WERI-Rb-1 (cell line): ENCODE measurements around the gene CAMTA1.
"Not testable (repeated sequence)": the region's sequence is repeated elsewhere in the genome, so short reads cannot be mapped to it uniquely, and the experiment has no call there.

Source experiments
- DNase-seq: peaks from one replicate; pipeline ENCODE4 v3.0.0-alpha.2; 2020
- H3K27ac ChIP-seq: fragments of 250-450 bp; sonication (Bioruptor Pico); 2 replicates; pipeline ENCODE4 v1.5.1; 2020; ENCODE audit warnings: mild to moderate bottlenecking, moderate library complexity
- H3K27me3 ChIP-seq: fragments of 250-450 bp; sonication (Bioruptor Pico); 2 replicates; pipeline ENCODE4 v1.5.1; 2021; ENCODE audit warnings: mild to moderate bottlenecking, low read depth, moderate library complexity; ENCODE audit not compliant: insufficient read depth, severe bottlenecking
- H3K36me3 ChIP-seq: fragments of 250-450 bp; sonication (Bioruptor Pico); 2 replicates; pipeline ENCODE4 v1.5.1; 2020; ENCODE audit warnings: mild to moderate bottlenecking, moderate library complexity
- H3K4me3 ChIP-seq: 2 replicates; pipeline ENCODE4 v1.5.1; 2011; ENCODE audit warnings: low read depth, mild to moderate bottlenecking, control low read depth, low read length
- H3K9me3 ChIP-seq: fragments of 250-450 bp; sonication (Bioruptor Pico); 2 replicates; pipeline ENCODE4 v1.5.1; 2021; ENCODE audit warnings: mild to moderate bottlenecking, moderate library complexity; ENCODE audit not compliant: severe bottlenecking
- TF ChIP-seq, protein P1 (sequence below): IDR thresholded peaks from 2 replicates; pipeline ENCODE4 v1.5.1; 2011; ENCODE audit warnings: low read depth, mild to moderate bottlenecking, control low read depth, inconsistent platforms, low read length

CAMTA1 gene

DNA sequence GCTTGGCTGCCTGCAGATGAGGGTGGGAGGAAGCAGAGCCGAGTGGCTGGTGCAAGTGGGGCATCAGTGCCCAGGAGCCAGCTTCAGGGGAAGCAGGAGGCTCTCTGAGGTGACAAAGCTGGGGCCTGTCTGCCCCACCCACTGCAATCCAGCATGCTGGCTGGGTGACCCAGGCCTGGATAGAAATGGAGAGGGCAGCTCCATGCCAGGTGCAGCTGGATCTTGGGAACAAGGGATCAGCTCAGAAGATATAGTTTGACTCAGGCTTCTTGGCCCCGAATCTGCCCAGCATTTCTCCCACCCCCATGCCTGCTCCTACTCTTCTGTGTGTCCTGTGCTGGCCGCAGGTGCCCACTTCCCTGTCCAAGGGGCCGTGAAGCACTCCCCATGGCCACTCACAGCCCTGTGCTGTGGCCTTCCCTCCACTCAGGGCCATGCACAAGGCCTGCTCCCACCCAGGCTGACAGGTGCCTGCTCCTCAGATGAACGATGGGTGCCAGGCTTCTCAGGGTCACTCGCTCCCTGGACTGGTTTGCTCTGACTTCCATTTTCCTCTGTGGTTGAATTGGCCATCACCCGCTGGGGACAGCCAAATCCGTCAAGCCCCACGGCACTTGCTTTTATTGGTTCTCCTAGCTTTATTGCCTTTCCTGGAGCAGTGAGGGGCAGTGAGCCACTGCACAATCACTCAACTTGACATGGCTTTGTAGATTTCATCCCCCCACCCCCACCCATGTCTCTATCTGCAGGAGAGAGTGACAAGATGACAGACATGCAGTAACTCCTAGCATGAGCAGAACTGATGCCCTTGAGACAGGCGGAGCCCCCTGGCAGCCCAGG is 811.1 kb downstream of the CAMTA1 start:
- TF ChIP-seq, protein P1, sequence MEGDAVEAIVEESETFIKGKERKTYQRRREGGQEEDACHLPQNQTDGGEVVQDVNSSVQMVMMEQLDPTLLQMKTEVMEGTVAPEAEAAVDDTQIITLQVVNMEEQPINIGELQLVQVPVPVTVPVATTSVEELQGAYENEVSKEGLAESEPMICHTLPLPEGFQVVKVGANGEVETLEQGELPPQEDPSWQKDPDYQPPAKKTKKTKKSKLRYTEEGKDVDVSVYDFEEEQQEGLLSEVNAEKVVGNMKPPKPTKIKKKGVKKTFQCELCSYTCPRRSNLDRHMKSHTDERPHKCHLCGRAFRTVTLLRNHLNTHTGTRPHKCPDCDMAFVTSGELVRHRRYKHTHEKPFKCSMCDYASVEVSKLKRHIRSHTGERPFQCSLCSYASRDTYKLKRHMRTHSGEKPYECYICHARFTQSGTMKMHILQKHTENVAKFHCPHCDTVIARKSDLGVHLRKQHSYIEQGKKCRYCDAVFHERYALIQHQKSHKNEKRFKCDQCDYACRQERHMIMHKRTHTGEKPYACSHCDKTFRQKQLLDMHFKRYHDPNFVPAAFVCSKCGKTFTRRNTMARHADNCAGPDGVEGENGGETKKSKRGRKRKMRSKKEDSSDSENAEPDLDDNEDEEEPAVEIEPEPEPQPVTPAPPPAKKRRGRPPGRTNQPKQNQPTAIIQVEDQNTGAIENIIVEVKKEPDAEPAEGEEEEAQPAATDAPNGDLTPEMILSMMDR = no peak
- H3K4me3 ChIP-seq = no peak overlapping the region

DNA sequence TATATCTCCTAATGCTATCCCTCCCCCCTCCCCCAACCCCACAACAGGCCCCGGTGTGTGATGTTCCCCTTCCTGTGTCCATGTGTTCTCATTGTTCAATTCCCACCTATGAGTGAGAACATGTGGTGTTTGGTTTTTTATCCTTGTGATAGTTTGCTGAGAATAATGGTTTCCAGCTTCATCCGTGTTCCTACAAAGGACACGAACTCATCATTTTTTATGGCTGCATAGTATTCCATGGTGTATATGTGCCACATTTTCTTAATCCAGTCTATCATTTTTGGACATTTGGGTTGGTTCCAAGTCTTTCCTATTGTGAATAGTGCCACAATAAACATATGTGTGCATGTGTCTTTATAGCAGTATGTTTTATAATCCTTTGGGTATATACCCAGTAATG is 812.8 kb downstream of the CAMTA1 start:
- not testable (repeated sequence) for H3K4me3 ChIP-seq, H3K9me3 ChIP-seq, H3K36me3 ChIP-seq, DNase-seq, H3K27ac ChIP-seq, H3K27me3 ChIP-seq

More for the DNA sequence above, 811.1 kb downstream of the CAMTA1 start:
- no peaks in the 10 kb centered on the region for H3K27me3 ChIP-seq
- DNase-seq = no peak
- H3K36me3 ChIP-seq = no peaks in the 10 kb centered on the region
- H3K9me3 ChIP-seq = no peaks in the 10 kb centered on the region
- H3K27ac ChIP-seq = no peak overlapping the region

DNA sequence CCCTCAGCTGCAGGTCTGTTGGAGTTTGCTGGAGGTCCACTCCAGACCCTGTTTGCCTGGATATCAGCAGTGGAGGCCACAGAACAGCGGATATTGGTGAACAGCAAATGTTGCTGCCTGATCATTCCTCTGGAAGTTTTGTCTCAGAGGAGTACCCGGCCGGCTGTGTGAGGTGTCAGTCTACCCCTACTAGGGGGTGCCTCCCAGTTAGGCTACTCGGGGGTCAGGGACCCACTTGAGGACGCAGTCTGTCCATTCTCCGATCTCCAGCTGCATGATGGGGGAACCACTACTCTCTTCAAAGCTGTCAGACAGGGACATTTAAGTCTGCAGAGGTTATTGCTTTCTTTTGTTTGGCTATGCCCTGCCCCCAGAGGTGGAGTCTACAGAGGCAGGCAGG is 819.7 kb downstream of the CAMTA1 start:
- not testable (repeated sequence) for DNase-seq, H3K36me3 ChIP-seq, H3K27me3 ChIP-seq, H3K4me3 ChIP-seq, H3K27ac ChIP-seq
- H3K9me3 ChIP-seq = peaks cover 17% of the 10 kb centered on the region

DNA sequence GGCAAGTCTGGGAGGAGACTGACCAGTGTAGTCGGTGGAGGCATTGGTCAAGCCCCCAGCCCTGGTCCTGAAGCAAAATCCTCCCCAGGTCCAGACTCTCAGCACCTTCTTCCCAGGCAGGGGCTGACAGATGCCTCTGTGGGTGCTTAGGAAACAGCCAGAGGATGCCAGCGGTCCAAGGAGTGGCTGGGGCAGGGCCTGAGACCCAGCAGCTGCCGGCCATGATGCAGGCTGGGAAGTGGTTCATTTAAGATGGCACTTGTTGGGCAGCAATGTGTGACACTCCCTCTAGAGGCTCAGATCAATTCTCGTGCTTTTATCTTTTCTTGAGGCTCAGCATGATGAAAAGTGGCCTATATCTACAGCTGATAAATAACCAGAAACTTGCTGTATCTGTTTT is 820.8 kb downstream of the CAMTA1 start:
- no peak for DNase-seq
- Histone ChIP-seq H3K27ac (no peak overlapping the region), H3K36me3 (no peaks in the 10 kb centered on the region), H3K27me3 (no peaks in the 10 kb centered on the region), H3K4me3 (no peak overlapping the region), H3K9me3 (peaks cover 17% of the 10 kb centered on the region)
- TF ChIP-seq, protein P1 = no peak

DNA sequence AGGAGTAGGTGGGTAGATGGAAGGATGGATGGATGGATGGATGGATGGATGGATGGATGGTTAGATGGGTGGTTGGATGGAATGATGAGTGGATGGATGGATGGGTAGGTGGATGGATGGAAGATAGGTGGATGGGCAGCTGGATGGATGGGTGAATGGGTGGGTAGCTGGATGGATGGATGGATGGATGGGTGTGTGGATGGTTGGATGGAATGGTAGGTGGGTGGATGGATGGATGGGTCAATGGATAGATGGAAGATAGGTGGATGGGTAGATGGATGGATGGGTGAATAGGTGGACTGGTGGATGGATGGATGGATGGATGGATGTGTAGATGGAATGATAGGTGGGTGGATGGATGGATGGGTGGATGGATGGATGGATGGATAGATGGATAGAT is 821.8 kb downstream of the CAMTA1 start:
- H3K27ac ChIP-seq = no peak overlapping the region
- peaks cover 17% of the 10 kb centered on the region for H3K9me3 ChIP-seq
- H3K4me3 ChIP-seq = no peak overlapping the region
- H3K27me3 ChIP-seq = no peaks in the 10 kb centered on the region
- TF ChIP-seq, protein P1 = no peak
- H3K36me3 ChIP-seq = no peaks in the 10 kb centered on the region
- DNase-seq = no peak

DNA sequence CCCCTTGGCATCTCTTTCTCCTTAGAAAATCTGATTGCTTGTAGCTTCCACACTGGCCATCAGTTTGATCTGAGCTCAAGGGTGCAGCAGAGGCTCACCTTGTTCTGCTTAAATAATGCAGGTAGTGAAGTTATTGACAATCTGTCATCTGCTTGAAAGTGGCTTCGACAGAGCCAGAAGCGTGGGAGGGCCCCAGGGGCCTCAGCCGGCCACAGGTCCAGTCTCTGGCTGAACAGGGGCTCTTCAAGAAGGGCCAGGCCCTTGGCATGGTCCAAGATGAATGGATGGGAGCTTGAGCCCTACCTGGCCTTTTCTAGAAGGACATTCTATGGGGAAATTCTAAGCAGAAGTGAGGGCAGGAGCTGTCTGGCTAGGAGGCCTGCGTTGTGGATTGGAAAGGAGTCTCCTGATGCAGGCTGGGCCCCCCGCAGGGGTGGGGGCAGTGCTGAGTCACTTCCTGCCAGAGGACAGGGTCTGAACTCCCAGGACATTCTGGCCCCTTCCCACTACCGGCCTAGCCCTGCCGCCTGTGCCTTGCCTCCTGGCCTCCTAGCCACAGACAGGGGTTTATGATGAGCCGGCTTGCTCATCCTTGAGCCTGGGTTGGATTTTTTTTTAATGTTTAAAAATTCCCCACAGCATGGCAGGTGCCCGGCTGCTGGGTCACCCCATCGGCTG is 823.5 kb downstream of the CAMTA1 start:
- no peak for DNase-seq
- H3K27ac ChIP-seq = no peak overlapping the region
- H3K27me3 ChIP-seq = no peaks in the 10 kb centered on the region
- peaks cover 17% of the 10 kb centered on the region for H3K9me3 ChIP-seq
- TF ChIP-seq, protein P1 = no peak
- H3K36me3 ChIP-seq = no peaks in the 10 kb centered on the region
- no peak overlapping the region for H3K4me3 ChIP-seq
